ENCODE results near the gene DDIT4. TPM values are rescaled to one million over a fixed set of nuclear protein-coding genes. Genes with fewer than 3 reads are reported as not detected.

Gene DDIT4
- total and polyA plus RNA-seq, 2 of the 4 experiments (the other 2 are of a cell fraction): 59.6 to 108 TPM

- Histone ChIP-seq H4K91ac (ENCODE audit: insufficient read depth, low read depth, low read length) (peak overlapping the region; percentile 95), H3K4ac (ENCODE audit: low read depth, low read length) (peak overlapping the region; percentile 94), H2AK9ac (replicated peaks; ENCODE audit: low read depth, low read length, poor library complexity) (peak overlapping the region; percentile 98), H4K20me1 (ENCODE audit: insufficient read depth, low read length) (no peaks in the 10 kb centered on the region), H3K27ac (ENCODE audit: insufficient read depth, low read length) (peak overlapping the region; percentile 97), H3K79me1 (ENCODE audit: low read depth in 1 of 2, low read length in 2 of 2) (no peaks in the 10 kb centered on the region), H4K8ac (ENCODE audit: low read depth in 2 of 2, low read length in 2 of 2) (peak overlapping the region; percentile 83 to 90), H3K14ac (replicated peaks; ENCODE audit: low read depth, low read length) (peak overlapping the region; percentile 83), H2BK5ac (ENCODE audit: low read depth, low read length, poor library complexity, severe bottlenecking) (peak overlapping the region; percentile 78), H3K56ac (ENCODE audit: extremely low read depth, insufficient read depth, low read length) (peak overlapping the region; percentile 62; the same call in 1 of the 2 replicates), H3K27me3 (ENCODE audit: control insufficient read depth, insufficient read depth, low read length) (no peaks in the 10 kb centered on the region), H2AFZ (replicated peaks; ENCODE audit: low read length, poor library complexity) (peak overlapping the region; percentile 45), H3K9me1 (ENCODE audit: insufficient read depth, low read length) (peaks cover 16% of the 10 kb centered on the region), H2AK5ac (ENCODE audit: low read depth, low read length) (peak overlapping the region; percentile 81), H4K5ac (ENCODE audit: low read depth, low read length) (peak overlapping the region; percentile 56), H3K36me3 (ENCODE audit: control insufficient read depth, insufficient read depth, low read length) (no peaks in the 10 kb centered on the region), H3K4me2 (ENCODE audit: low read depth, low read length) (peak overlapping the region; percentile 23), H2BK120ac (ENCODE audit: low read depth, low read length) (peak overlapping the region; percentile 92), H3K4me1 (ENCODE audit: control insufficient read depth, insufficient read depth, low read length) (peaks cover 29% of the 10 kb centered on the region), H3K23ac (ENCODE audit: low read depth, low read length) (peak overlapping the region; percentile 88), H2BK20ac (ENCODE audit: low read depth, low read length) (peak overlapping the region; percentile 91), H3K9ac (ENCODE audit: low read depth, low read length) (peak overlapping the region; percentile 76), H3K4me3 (ENCODE audit: insufficient read depth, low read depth, low read length) (no peak overlapping the region), H2BK15ac (ENCODE audit: low read depth, low read length) (peak overlapping the region; percentile 65; the same call in 2 of the 3 replicates), H3K18ac (ENCODE audit: low read depth, low read length) (peak overlapping the region; percentile 74), H3K9me3 (ENCODE audit: control insufficient read depth, insufficient read depth, low read length) (no peaks in the 10 kb centered on the region)
- dilution Hi-C loops (cut with HindIII; ENCODE audit: low sequenced_read_pairs, unreplicated experiment) (no loop called here), intact Hi-C loops (cut with micrococcal nuclease) (loop anchor here (2.0 kb wide), 1 partner anchor 15 kb away; no protein-coding TSS in a partner anchor), in situ Hi-C loops (cut with MboI; ENCODE audit: low sequenced_read_pairs) (no loop called here)
- ATAC-seq (ENCODE audit: low read depth): peak; percentile 51
- BruUV-seq (replicated peaks): no TSS peak
- WGBS, 2 experiments (ENCODE audit: extremely low coverage in 2 of 2, insufficient read length in 1 of 2): no CpG with 5 or more reads among the region's 5 CpGs
- POLR2A ChIA-PET (ENCODE audit: unreplicated experiment): interaction anchor here (1.7 kb wide), 1 partner anchor 14 kb away, joined by 8 read pairs; the partner anchor contains the start of gene DDIT4
- CTCF ChIA-PET: interaction anchor here (1.0 to 2.2 kb wide), 3 partner anchors 14 to 285 kb away, joined by 3 to 4 read pairs (median 3); partner anchors contain the start of gene DDIT4
- DNase-seq: peak; percentile 80
- no peak for TF ChIP-seq NFE2L2 (IDR thresholded peaks at IDR 0.05; ENCODE audit: low read depth, low read length)
- no peak for TF ChIP-seq USF2 (IDR thresholded peaks at IDR 0.05; ENCODE audit: low read depth, low read length)
- no peak for TF ChIP-seq ELK1 (IDR thresholded peaks at IDR 0.05; ENCODE audit: borderline replicate concordance, low read depth, low read length)
- TF ChIP-seq CEBPB (IDR thresholded peaks at IDR 0.05; ENCODE audit: low read depth, low read length): no peak
- TF ChIP-seq FOS (IDR thresholded peaks at IDR 0.05; ENCODE audit: low read depth, low read length): no peak
- no peak for TF ChIP-seq RAD21 (IDR thresholded peaks at IDR 0.05; ENCODE audit: low read length)
- no peak for TF ChIP-seq MXI1 (IDR thresholded peaks at IDR 0.05; ENCODE audit: borderline replicate concordance, low read depth, low read length)
- TF ChIP-seq SMC3 (IDR thresholded peaks at IDR 0.05; ENCODE audit: low read depth, low read length): no peak
- no peak for TF ChIP-seq CHD1 (IDR thresholded peaks at IDR 0.05; ENCODE audit: low read depth, low read length)
- no peak for TF ChIP-seq MAZ (IDR thresholded peaks at IDR 0.05; ENCODE audit: borderline replicate concordance, low read depth, low read length)
- no peak for TF ChIP-seq BHLHE40 (IDR thresholded peaks at IDR 0.05; ENCODE audit: low read depth, low read length)
- no peak for TF ChIP-seq RCOR1 (IDR thresholded peaks at IDR 0.05; ENCODE audit: insufficient replicate concordance, low read length)
- no peak for TF ChIP-seq RFX5 (IDR thresholded peaks at IDR 0.05; ENCODE audit: low read depth, low read length)
- no peak for TF ChIP-seq CTCF (conservative IDR thresholded peaks at IDR 0.05; ENCODE audit: low read depth, low read length)
Measured at GRCh38 chr10:72259491-72260238, 14.1 kb upstream of the DDIT4 start.
